Esophagus muscularis mucosa (tissue), 4 donors: ENCODE results near the gene MTG1. TPM values are rescaled to one million over a fixed set of nuclear protein-coding genes. Genes with fewer than 3 reads are reported as not detected.

Source experiments
- DNase-seq: peaks from one replicate; pipeline ENCODE4 v3.0.0-alpha.2; 2017; ENCODE audit errors: extremely low spot score
- H3K27ac ChIP-seq, 4 donors: fragments of 200-600 bp; sonication (generic); replicated peaks in 1 of 4; 1 replicate in 3 of 4; 2 replicates in 1 of 4; pipeline ENCODE4 v1.5.1; 2016 to 2019; ENCODE audit warnings: mild to moderate bottlenecking in 1 of 4
- H3K27me3 ChIP-seq, 4 donors: fragments of 200-600 bp; sonication (generic); one replicate each; pipeline versions ENCODE4 v1.5.1 to v1.6.0; 2016 to 2019
- H3K36me3 ChIP-seq, 4 donors: fragments of 200-600 bp; sonication (generic); one replicate each; pipeline ENCODE4 v1.5.1; 2016 to 2019
- H3K4me1 ChIP-seq, 4 donors: fragments of 200-600 bp; sonication (generic); one replicate each; pipeline ENCODE4 v1.5.1; 2016 to 2019
- H3K4me3 ChIP-seq, 4 donors: fragments of 200-600 bp; sonication (generic); 1 replicate in 2 of 4; 2 replicates in 2 of 4; pipeline ENCODE4 v1.5.1; 2016 to 2019; ENCODE audit warnings: mild to moderate bottlenecking in 4 of 4, moderate library complexity in 1 of 4
- H3K9me3 ChIP-seq, 4 donors: fragments of 200-600 bp; sonication (generic); 1 replicate in 3 of 4; 2 replicates in 1 of 4; pipeline ENCODE4 v1.5.1; 2016 to 2019
- CTCF ChIP-seq, 3 experiments: fragments of 200-600 bp in 2 of 3; fragments of 450-650 bp in 1 of 3; sonication (generic) in 2 of 3; IDR thresholded peaks; one replicate each; pipeline ENCODE4 v1.5.1; 2017 to 2019; ENCODE audit warnings: antibody characterized with exemption in 3 of 3, mild to moderate bottlenecking in 2 of 3, moderate library complexity in 1 of 3
- EP300 ChIP-seq: sonication (generic); formaldehyde crosslinking; IDR thresholded peaks from one replicate; pipeline ENCODE4 v1.6.1; 2017; ENCODE audit warnings: antibody characterized with exemption
- POLR2A ChIP-seq: fragments of 450-650 bp; IDR thresholded peaks from one replicate; pipeline ENCODE4 v1.6.1; 2017; ENCODE audit warnings: antibody characterized with exemption, moderate library complexity, mild to moderate bottlenecking, low read depth
- POLR2AphosphoS5 ChIP-seq, 2 donors: sonication (generic); formaldehyde crosslinking; IDR thresholded peaks; one replicate each; pipeline ENCODE4 v1.6.1; 2017; ENCODE audit warnings: antibody characterized with exemption in 2 of 2
- WGBS: methylation state at CpG from one replicate; pipeline ENCODE4 v1.1.5; 2018; 5-methylcytosine and 5-hydroxymethylcytosine counted together
- intact Hi-C: fragments of 100-400 bp; cut with DNase I; formaldehyde crosslinking; loops from one replicate; pipeline ENCODE4 v1.15.1; 2023
- total RNA-seq, 4 donors: library from RNA; depleted of rRNA; stranded (reverse); fragments of >200 nt; gene quantifications; one replicate each; pipeline versions ENCODE4 v1.1.0 to v1.2.1, GENCODE V29; 2016

Gene MTG1
- total RNA-seq, 4 donors from 2014 or later = 12.6 to 23.6 (median 15.9) TPM

- Histone ChIP-seq H3K4me1 (no peaks in the 10 kb centered on the region), H3K9me3 (no peaks in the 10 kb centered on the region), H3K36me3 (peaks cover 35 to 96% (median 79%) of the 10 kb centered on the region in 4 donors), H3K27ac (no peak overlapping the region), H3K27me3 (no peaks in the 10 kb centered on the region), H3K4me3 (no peak overlapping the region)
- WGBS = over 99% methylated on average over 10 of the region's 21 CpGs
- intact Hi-C loops = no loop called here
- TF ChIP-seq POLR2AphosphoS5 (IDR thresholded peaks at IDR 0.05) (no peak), CTCF (IDR thresholded peaks at IDR 0.05) (no peak), POLR2A (no peak), EP300 (no peak)
- no peak for DNase-seq
Observed at GRCh38 chr10:133401981-133402725, 8.2 kb downstream of the MTG1 start.

DNA sequence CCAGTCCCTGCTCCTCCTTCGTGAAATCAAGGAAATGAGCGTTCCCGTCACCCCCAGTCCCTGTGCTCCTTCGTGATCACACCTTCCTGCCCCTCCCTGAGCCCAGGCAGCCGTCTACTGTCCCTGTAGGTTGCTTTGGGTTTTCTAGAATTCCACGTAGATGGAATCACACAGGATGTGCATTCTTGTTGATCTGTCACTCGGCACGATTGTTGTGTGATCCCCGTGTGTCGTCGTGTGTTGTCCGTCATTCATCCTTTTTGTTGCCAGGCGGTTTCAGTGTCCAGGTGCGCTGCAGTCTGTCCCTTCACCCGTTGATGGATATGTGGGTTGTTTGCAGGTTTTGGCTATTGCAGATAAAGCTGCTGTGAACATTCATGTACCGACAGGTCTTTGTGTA, 9.4 kb downstream of the MTG1 start:
- Histone ChIP-seq H3K4me1 (no peaks in the 10 kb centered on the region), H3K36me3 (peaks cover 35 to 96% (median 73%) of the 10 kb centered on the region in 4 donors), H3K27ac (no peak overlapping the region), H3K4me3 (no peak overlapping the region), H3K27me3 (no peaks in the 10 kb centered on the region), H3K9me3 (no peaks in the 10 kb centered on the region)
- intact Hi-C loops = no loop called here
- WGBS = 86% methylated on average over 16 of the region's 16 CpGs
- no peak for DNase-seq
- TF ChIP-seq EP300 = no peak
- TF ChIP-seq CTCF (IDR thresholded peaks at IDR 0.05) = no peak
- TF ChIP-seq POLR2AphosphoS5 (IDR thresholded peaks at IDR 0.05) = no peak
- no peak for TF ChIP-seq POLR2A

GRCh38 chr10:133403784-133404183, 9.8 kb downstream of the MTG1 start:
- H3K27me3 ChIP-seq = no peaks in the 10 kb centered on the region
- no peak for DNase-seq
- H3K4me1 ChIP-seq = no peaks in the 10 kb centered on the region
- no peak for TF ChIP-seq POLR2A
- TF ChIP-seq EP300 = no peak
- TF ChIP-seq POLR2AphosphoS5 (IDR thresholded peaks at IDR 0.05) = no peak
- TF ChIP-seq CTCF (IDR thresholded peaks at IDR 0.05) = no peak
- no peaks in the 10 kb centered on the region for H3K9me3 ChIP-seq
- H3K36me3 ChIP-seq = peaks cover 31 to 94% (median 70%) of the 10 kb centered on the region in 4 donors
- H3K27ac ChIP-seq = no peak overlapping the region
- intact Hi-C loops = no loop called here
- WGBS = 93% methylated on average over 5 of the region's 5 CpGs
- H3K4me3 ChIP-seq = no peak overlapping the region

GRCh38 chr10:133405272-133405671, 11.3 kb downstream of the MTG1 start:
- H3K27me3 ChIP-seq = no peaks in the 10 kb centered on the region
- 57% methylated on average over 2 of the region's 2 CpGs for WGBS
- H3K36me3 ChIP-seq = peaks cover 33 to 87% (median 64%) of the 10 kb centered on the region in 4 donors
- no peak overlapping the region for H3K4me3 ChIP-seq
- no peaks in the 10 kb centered on the region for H3K4me1 ChIP-seq
- peaks cover 0 to under 1% (median 0%) of the 10 kb centered on the region in 4 donors for H3K9me3 ChIP-seq
- no peak overlapping the region for H3K27ac ChIP-seq
- DNase-seq = no peak
- no peak for TF ChIP-seq POLR2A
- intact Hi-C loops = no loop called here

DNA sequence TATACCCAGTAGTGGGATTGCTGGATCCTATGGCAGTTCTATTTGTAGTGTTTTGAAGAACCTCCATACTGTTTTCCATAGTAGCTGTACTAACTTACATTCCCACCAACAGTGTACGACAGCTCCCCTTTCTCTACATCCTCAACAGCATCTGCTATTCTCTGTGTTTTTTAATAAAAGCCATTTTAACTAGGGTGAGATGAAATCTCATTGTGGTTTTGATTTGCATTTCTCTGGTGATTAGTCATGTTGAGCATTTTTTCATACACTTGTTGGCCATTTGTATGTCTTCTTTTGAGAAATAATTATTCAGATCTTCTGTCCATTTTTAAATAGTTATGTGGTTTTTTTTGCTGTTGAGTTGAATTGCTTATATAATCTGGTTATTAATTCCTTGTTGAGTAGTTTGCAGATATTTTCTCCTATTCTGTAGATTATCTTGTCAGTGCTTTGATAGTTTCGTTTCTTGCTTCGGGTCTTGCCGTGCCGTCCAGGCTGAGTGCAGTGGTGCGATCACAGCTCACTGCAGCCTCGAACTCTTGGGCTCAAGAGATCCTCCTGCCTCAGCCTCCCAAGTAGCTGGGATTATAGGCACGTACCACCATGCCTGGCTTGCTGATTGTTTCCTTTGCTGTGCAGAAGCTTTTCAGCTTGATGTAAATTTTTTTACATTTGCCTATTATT, 12.0 kb downstream of the MTG1 start:
- Histone ChIP-seq H3K4me1 (no peaks in the 10 kb centered on the region), H3K27me3 (no peaks in the 10 kb centered on the region), H3K4me3 (no peak overlapping the region), H3K27ac (no peak overlapping the region), H3K36me3 (peaks cover 39 to 87% (median 64%) of the 10 kb centered on the region in 4 donors), H3K9me3 (peaks cover 0 to 5% (median 2%) of the 10 kb centered on the region in 4 donors)
- intact Hi-C loops = no loop called here
- no peak for TF ChIP-seq POLR2AphosphoS5 (IDR thresholded peaks at IDR 0.05)
- no peak for TF ChIP-seq CTCF (IDR thresholded peaks at IDR 0.05)
- no peak for TF ChIP-seq POLR2A
- no peak for TF ChIP-seq EP300
- no peak for DNase-seq
- WGBS = 95% methylated on average over 8 of the region's 8 CpGs
